ENCODE results near the gene HEBP2.

HEBP2 gene

GRCh38 chr6:138428944-138429598 is 25.0 kb downstream of the HEBP2 start:
- peaks cover 10% of the 10 kb centered on the region for H3K36me3 ChIP-seq (ENCODE audit: control insufficient read depth, low read depth, low read length)
- no peak overlapping the region for H3K27ac ChIP-seq (ENCODE audit: low read length)

GRCh38 chr6:138429761-138430160 is 25.7 kb downstream of the HEBP2 start:
- no peak overlapping the region for H3K4me3 ChIP-seq (ENCODE audit: low read length)
- no peak overlapping the region for H3K9ac ChIP-seq (ENCODE audit: low read length)
- no peaks in the 10 kb centered on the region for H3K27me3 ChIP-seq (ENCODE audit: control insufficient read depth, insufficient read depth, low read length)
- peaks cover 10% of the 10 kb centered on the region for H3K36me3 ChIP-seq (ENCODE audit: control insufficient read depth, low read depth, low read length)
- H3K27ac ChIP-seq (ENCODE audit: low read length) = no peak overlapping the region
- H3K4me1 ChIP-seq (ENCODE audit: control insufficient read depth, low read depth, low read length) = no peaks in the 10 kb centered on the region
- no peaks in the 10 kb centered on the region for H3K9me3 ChIP-seq (ENCODE audit: control insufficient read depth, low read depth, low read length)

More at GRCh38 chr6:138428944-138429598, 25.0 kb downstream of the HEBP2 start:
- no peaks in the 10 kb centered on the region for H3K9me3 ChIP-seq (ENCODE audit: control insufficient read depth, low read depth, low read length)
- H3K9ac ChIP-seq (ENCODE audit: low read length) = no peak overlapping the region
- no peaks in the 10 kb centered on the region for H3K4me1 ChIP-seq (ENCODE audit: control insufficient read depth, low read depth, low read length)
- no peak overlapping the region for H3K4me3 ChIP-seq (ENCODE audit: low read length)
- no peaks in the 10 kb centered on the region for H3K27me3 ChIP-seq (ENCODE audit: control insufficient read depth, insufficient read depth, low read length)

- H3K9ac ChIP-seq (ENCODE audit: low read length) = no peak overlapping the region
- H3K4me3 ChIP-seq (ENCODE audit: low read length) = no peak overlapping the region
- no peaks in the 10 kb centered on the region for H3K4me1 ChIP-seq (ENCODE audit: control insufficient read depth, low read depth, low read length)
- H3K27ac ChIP-seq (ENCODE audit: low read length) = no peak overlapping the region
- H3K36me3 ChIP-seq (ENCODE audit: control insufficient read depth, low read depth, low read length) = peaks cover 10% of the 10 kb centered on the region
- H3K9me3 ChIP-seq (ENCODE audit: control insufficient read depth, low read depth, low read length) = no peaks in the 10 kb centered on the region
- no peaks in the 10 kb centered on the region for H3K27me3 ChIP-seq (ENCODE audit: control insufficient read depth, insufficient read depth, low read length)
These were observed 26.5 kb downstream of the HEBP2 start for GRCh38 chr6:138430361-138431145.

GRCh38 chr6:138431256-138432062 is 27.4 kb downstream of the HEBP2 start:
- no peaks in the 10 kb centered on the region for H3K4me1 ChIP-seq (ENCODE audit: control insufficient read depth, low read depth, low read length)
- no peak overlapping the region for H3K9ac ChIP-seq (ENCODE audit: low read length)
- no peaks in the 10 kb centered on the region for H3K27me3 ChIP-seq (ENCODE audit: control insufficient read depth, insufficient read depth, low read length)
- H3K27ac ChIP-seq (ENCODE audit: low read length) = no peak overlapping the region
- no peak overlapping the region for H3K4me3 ChIP-seq (ENCODE audit: low read length)
- peaks cover 5% of the 10 kb centered on the region for H3K36me3 ChIP-seq (ENCODE audit: control insufficient read depth, low read depth, low read length)
- H3K9me3 ChIP-seq (ENCODE audit: control insufficient read depth, low read depth, low read length) = no peaks in the 10 kb centered on the region

GRCh38 chr6:138432063-138432356 is 28.0 kb downstream of the HEBP2 start:
- no peak overlapping the region for H3K4me3 ChIP-seq (ENCODE audit: low read length)
- peaks cover 5% of the 10 kb centered on the region for H3K36me3 ChIP-seq (ENCODE audit: control insufficient read depth, low read depth, low read length)
- H3K27ac ChIP-seq (ENCODE audit: low read length) = no peak overlapping the region

GRCh38 chr6:138434096-138434495 is 30.1 kb downstream of the HEBP2 start:
- H3K4me3 ChIP-seq (ENCODE audit: low read length) = no peak overlapping the region
- H3K9me3 ChIP-seq (ENCODE audit: control insufficient read depth, low read depth, low read length) = no peaks in the 10 kb centered on the region
- no peak overlapping the region for H3K9ac ChIP-seq (ENCODE audit: low read length)
- H3K27ac ChIP-seq (ENCODE audit: low read length) = no peak overlapping the region
- H3K27me3 ChIP-seq (ENCODE audit: control insufficient read depth, insufficient read depth, low read length) = no peaks in the 10 kb centered on the region
- H3K4me1 ChIP-seq (ENCODE audit: control insufficient read depth, low read depth, low read length) = no peaks in the 10 kb centered on the region
- H3K36me3 ChIP-seq (ENCODE audit: control insufficient read depth, low read depth, low read length) = peaks cover 5% of the 10 kb centered on the region

More at GRCh38 chr6:138432063-138432356, 28.0 kb downstream of the HEBP2 start:
- Histone ChIP-seq H3K4me1 (ENCODE audit: control insufficient read depth, low read depth, low read length) (no peaks in the 10 kb centered on the region), H3K27me3 (ENCODE audit: control insufficient read depth, insufficient read depth, low read length) (no peaks in the 10 kb centered on the region), H3K9me3 (ENCODE audit: control insufficient read depth, low read depth, low read length) (no peaks in the 10 kb centered on the region), H3K9ac (ENCODE audit: low read length) (no peak overlapping the region)

- Histone ChIP-seq H3K27me3 (ENCODE audit: control insufficient read depth, insufficient read depth, low read length) (no peaks in the 10 kb centered on the region), H3K27ac (ENCODE audit: low read length) (no peak overlapping the region)
These were observed 30.9 kb downstream of the HEBP2 start for GRCh38 chr6:138434925-138435324.

GRCh38 chr6:138439546-138439945 is 35.5 kb downstream of the HEBP2 start:
- Histone ChIP-seq H3K4me1 (ENCODE audit: control insufficient read depth, low read depth, low read length) (no peaks in the 10 kb centered on the region), H3K9ac (ENCODE audit: low read length) (no peak overlapping the region), H3K27ac (ENCODE audit: low read length) (no peak overlapping the region), H3K9me3 (ENCODE audit: control insufficient read depth, low read depth, low read length) (no peaks in the 10 kb centered on the region), H3K36me3 (ENCODE audit: control insufficient read depth, low read depth, low read length) (peaks cover 7% of the 10 kb centered on the region), H3K4me3 (ENCODE audit: low read length) (no peak overlapping the region), H3K27me3 (ENCODE audit: control insufficient read depth, insufficient read depth, low read length) (no peaks in the 10 kb centered on the region)

More at GRCh38 chr6:138434925-138435324, 30.9 kb downstream of the HEBP2 start:
- H3K4me3 ChIP-seq (ENCODE audit: low read length) = no peak overlapping the region
- H3K36me3 ChIP-seq (ENCODE audit: control insufficient read depth, low read depth, low read length) = peaks cover 6% of the 10 kb centered on the region
- no peaks in the 10 kb centered on the region for H3K9me3 ChIP-seq (ENCODE audit: control insufficient read depth, low read depth, low read length)
- no peaks in the 10 kb centered on the region for H3K4me1 ChIP-seq (ENCODE audit: control insufficient read depth, low read depth, low read length)
- H3K9ac ChIP-seq (ENCODE audit: low read length) = no peak overlapping the region

GRCh38 chr6:138440296-138440695 is 36.3 kb downstream of the HEBP2 start:
- H3K27ac ChIP-seq (ENCODE audit: low read length) = no peak overlapping the region
- H3K9me3 ChIP-seq (ENCODE audit: control insufficient read depth, low read depth, low read length) = no peaks in the 10 kb centered on the region
- H3K27me3 ChIP-seq (ENCODE audit: control insufficient read depth, insufficient read depth, low read length) = no peaks in the 10 kb centered on the region
- H3K4me3 ChIP-seq (ENCODE audit: low read length) = no peak overlapping the region
- no peak overlapping the region for H3K9ac ChIP-seq (ENCODE audit: low read length)
- H3K36me3 ChIP-seq (ENCODE audit: control insufficient read depth, low read depth, low read length) = peaks cover 7% of the 10 kb centered on the region
- H3K4me1 ChIP-seq (ENCODE audit: control insufficient read depth, low read depth, low read length) = no peaks in the 10 kb centered on the region

- Histone ChIP-seq H3K9ac (ENCODE audit: low read length) (no peak overlapping the region), H3K27me3 (ENCODE audit: control insufficient read depth, insufficient read depth, low read length) (no peaks in the 10 kb centered on the region), H3K4me1 (ENCODE audit: control insufficient read depth, low read depth, low read length) (no peaks in the 10 kb centered on the region), H3K36me3 (ENCODE audit: control insufficient read depth, low read depth, low read length) (peaks cover 7% of the 10 kb centered on the region), H3K4me3 (ENCODE audit: low read length) (no peak overlapping the region), H3K27ac (ENCODE audit: low read length) (no peak overlapping the region), H3K9me3 (ENCODE audit: control insufficient read depth, low read depth, low read length) (no peaks in the 10 kb centered on the region)
These were observed 36.8 kb downstream of the HEBP2 start for GRCh38 chr6:138440758-138441357.

GRCh38 chr6:138441965-138442364 is 37.9 kb downstream of the HEBP2 start:
- Histone ChIP-seq H3K4me3 (ENCODE audit: low read length) (no peak overlapping the region), H3K9ac (ENCODE audit: low read length) (no peak overlapping the region), H3K36me3 (ENCODE audit: control insufficient read depth, low read depth, low read length) (peaks cover 10% of the 10 kb centered on the region), H3K9me3 (ENCODE audit: control insufficient read depth, low read depth, low read length) (no peaks in the 10 kb centered on the region), H3K27me3 (ENCODE audit: control insufficient read depth, insufficient read depth, low read length) (no peaks in the 10 kb centered on the region), H3K4me1 (ENCODE audit: control insufficient read depth, low read depth, low read length) (no peaks in the 10 kb centered on the region), H3K27ac (ENCODE audit: low read length) (no peak overlapping the region)
